Activated CD4-positive, CD25-positive, alpha-beta regulatory T cell treated with anti-CD3 and anti-CD28 coated beads, Interleukin-2, amount 50 U/mL, for 72 hours (primary cell): ENCODE data around the gene ITSN1.
"Not testable (repeated sequence)": the region's sequence is repeated elsewhere in the genome, so short reads cannot be mapped to it uniquely, and the experiment has no call there.

Experiments
- DNase-seq: peaks from one replicate; pipeline ENCODE4 v3.0.0; 2021

Gene ITSN1

DNA sequence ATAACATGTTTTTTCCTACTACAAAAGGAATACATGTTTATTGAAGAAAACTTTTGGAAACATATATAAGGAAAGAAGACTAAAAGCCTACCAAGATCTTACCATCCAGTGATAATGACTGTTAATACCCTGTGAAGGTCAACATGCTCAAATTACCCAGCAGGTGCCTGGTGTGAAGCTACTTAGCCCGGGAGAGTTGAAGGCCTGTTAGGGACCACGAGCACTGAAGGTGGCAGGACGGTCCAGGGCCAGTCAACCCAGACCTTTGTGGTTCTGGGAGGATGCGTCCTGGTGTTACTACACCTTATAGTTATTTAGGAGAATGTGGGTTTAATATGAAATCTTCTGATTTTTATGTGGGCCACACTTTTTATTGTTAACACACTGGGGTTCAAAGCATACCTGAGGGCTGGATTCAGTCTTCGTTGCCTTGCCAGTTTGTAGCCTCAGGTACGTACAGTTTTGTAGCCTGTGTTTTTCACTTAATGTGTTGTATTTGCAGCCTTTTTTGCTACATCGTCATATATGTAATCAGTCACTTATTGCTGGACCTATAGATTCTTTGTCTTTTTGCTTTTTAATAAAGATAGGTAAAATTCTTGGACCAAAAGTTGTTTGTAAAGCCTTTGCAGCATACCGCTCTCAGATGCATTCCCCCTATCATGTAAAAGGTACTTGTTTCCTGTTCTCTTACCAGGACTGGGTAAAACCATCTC, 9.8 kb downstream of the ITSN1 start:
- no peak for DNase-seq

DNA sequence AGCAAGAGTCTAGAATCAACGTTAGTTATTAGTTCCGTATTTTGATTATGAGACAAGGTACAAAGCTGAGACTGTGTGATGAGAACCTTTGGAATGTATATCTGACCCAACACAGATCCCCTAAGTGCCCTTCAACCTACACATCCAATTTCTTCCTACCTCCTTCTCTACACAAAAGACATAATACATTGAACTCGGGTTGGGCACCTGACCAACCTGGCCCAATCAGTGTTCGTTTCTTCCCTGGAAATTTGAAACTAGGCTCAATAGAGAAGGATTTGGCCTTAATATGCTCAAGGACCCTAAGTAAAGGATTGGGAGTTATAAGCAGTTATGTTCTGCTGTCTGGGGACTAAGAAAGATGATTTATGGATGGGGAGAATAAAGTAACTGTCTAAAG, 12.1 kb downstream of the ITSN1 start:
- no peak for DNase-seq

DNA sequence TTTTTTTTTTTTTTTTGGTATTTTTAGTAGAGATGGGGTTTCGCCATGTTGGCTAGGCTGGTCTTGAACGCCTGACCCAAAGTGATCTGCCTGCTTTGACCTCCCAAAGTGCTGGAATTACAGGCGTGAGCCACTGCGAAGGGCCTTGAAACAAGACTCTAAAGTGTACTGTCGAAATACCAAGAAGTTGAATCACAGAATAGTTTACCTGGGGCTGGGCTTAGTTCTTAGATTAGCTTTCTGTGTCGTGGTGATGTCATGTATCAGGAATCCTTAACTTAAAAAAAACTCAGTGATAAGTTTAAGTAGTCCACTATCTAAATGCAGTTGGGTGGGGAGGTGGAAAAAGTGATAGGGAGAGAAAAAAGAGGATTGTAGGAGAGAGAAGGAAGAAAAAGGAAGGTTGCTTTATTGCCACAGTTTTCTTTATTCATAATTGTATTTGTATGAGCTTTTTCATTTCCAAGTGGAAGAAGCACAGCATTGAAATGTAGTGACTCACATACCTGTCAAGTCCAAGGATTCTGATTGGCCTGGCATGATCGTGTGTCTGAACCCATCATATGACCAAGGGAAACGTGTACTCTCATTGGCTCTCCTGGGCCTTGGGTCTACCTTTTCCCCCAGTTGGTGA, 13.4 kb downstream of the ITSN1 start:
- DNase-seq = no peak

GRCh38 chr21:33657124-33657820, 15.0 kb downstream of the ITSN1 start:
- no peak for DNase-seq

DNA sequence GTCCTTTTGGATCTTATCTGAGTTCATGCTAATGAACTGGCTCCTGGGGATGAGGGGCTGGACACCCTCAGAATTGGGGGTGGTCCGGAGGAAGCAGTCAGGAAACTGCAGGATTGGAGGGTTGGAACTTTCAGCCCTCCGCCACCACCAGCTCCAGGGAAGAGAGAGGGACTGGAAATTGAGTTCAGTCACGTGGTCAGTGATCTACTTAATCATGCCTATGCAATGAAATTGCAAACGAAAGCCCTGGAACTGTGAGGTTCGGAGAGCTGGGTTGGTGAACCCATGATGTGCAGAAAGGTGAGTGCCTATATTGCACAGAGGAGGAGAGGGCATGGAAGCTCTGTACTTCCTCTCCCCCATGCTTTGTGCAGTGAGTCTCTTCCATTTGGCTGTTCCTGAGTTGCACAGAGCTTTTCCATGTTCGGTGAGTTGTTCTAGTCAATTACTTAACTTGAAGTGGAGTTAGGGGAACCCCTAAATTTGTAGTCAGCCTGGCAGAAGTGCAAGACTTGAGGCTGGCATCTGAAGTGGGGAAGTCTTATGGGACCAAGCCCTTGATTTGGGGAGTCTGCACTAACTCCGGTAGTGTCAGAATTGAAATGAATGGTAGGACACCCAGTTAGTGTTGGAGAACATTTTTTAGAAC, 16.7 kb downstream of the ITSN1 start:
- no peak for DNase-seq

- DNase-seq = no peak
Observed at GRCh38 chr21:33659568-33659949, 17.3 kb downstream of the ITSN1 start.

- DNase-seq = no peak
Observed at GRCh38 chr21:33660406-33660805, 18.1 kb downstream of the ITSN1 start.

DNA sequence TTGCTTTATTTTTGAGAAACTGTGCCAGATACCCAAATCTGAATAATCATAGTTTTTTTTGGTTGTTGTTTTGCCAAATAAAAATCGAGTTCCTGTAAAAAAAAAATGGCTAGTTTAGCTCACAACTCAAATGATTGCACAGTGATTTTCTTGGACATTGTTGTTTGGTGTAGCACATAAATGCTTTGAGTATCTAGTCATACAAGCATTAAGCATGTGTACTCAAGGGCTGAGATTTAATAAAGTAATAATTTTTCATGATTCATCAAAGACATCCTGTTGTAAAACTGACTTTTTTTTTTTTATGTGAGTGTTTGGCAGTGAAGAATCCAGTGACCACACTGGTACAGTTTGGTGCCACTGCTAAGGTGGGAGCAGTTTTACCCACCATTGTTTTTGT, 18.8 kb downstream of the ITSN1 start:
- no peak for DNase-seq

DNA sequence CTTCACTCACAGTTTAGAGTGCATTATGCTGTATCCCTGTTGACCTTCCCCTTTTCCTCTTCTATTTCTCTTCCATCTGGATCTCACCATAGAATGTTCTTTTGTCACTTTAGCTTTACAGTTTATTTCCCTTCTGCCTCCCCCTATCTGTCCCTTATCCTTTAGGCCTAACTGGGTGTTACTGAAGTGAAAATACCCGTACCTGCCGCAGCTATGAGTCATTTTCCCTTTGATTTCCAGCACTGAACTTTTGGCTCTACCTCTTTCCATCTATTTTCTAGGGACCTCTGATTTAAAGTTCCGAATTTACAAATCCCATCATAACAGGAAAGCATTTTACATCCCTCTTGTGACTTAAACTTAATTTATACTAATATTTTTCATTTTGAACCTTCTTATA, 19.7 kb downstream of the ITSN1 start:
- DNase-seq = no peak

- no peak for DNase-seq
Observed at GRCh38 chr21:33663241-33663640, 20.9 kb downstream of the ITSN1 start.

DNA sequence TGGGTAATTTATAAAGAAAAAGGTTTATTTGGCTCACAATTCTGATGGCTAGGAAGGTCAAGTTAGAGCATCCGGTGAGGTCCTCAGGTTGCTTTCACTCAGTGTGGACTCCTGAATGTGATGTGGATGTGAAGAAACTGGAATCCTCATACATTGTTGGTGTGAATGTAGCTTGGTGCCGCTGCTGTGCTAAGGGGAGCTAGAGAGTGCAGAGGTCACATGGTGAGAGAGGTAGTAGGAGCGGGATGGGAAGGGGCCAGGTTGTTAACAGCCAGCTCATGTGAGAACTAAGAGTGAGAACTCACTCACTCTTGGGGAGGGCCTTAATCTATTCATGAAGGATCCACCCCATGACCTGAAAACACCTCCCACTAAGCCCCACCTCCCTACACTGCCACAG, 21.8 kb downstream of the ITSN1 start:
- DNase-seq = no peak

GRCh38 chr21:33666153-33666552, 23.9 kb downstream of the ITSN1 start:
- DNase-seq = no peak

GRCh38 chr21:33667636-33668035, 25.3 kb downstream of the ITSN1 start:
- no peak for DNase-seq

DNA sequence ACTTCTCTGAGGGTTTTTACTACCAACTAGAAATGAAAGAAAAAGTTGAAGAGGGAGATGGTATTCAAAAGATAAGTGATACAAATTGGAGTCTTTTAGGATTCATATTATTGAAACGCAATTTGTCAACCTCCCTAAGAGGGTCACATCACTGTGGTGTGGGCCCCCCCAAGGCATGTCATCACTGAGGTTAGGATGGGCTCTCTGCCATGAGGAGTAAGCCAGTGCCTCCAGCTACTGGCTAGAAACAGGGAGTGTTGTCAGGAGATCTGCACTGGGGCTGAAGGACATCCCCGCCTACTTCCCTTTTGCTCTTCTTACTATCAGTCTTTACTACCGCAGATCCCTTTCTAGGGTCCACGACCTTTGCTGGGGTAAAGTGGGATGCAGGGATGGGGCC, 25.9 kb downstream of the ITSN1 start:
- no peak for DNase-seq

GRCh38 chr21:33668620-33669019, 26.3 kb downstream of the ITSN1 start:
- DNase-seq = no peak

DNA sequence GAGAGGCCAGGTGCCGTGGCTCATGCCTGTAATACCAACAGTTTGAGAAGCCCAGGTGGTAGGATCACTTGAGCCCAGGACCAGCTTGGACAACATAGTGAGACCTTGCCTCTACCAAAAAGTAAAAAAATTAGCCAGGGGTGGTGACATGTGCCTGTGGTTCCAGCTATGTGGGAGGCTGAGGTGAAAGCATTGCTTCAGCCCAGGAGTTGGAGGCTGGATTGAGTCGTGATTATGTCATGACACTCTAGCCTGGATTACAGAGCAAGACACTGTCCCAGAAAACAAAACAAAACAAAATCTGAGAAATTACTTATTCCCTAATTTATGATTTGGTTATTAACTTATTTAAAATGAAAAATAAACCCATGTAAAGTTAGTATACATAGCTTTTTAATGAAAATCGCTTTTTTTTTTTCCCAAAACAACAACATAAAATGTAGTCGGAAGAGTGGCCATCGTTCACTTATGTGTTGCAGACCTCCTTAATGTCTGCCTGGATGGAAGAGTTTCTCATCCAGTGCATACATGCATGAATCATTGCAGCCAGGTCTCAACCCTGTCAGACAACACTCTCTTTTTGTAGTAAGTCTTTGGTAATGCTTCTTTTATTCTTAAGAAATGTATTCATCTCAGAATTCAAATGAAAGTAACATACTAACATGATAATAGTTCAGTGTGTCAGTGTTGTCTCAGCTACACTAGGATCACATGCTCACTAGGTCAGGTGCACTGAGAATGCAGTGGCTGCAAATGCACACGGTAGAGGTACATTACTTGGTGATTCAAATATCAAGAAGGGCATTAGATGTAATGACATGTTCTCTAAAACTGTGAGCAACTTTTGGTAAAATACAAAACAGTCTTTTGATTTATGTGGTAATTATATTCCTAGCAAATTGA, 28.0 kb downstream of the ITSN1 start:
- no peak for DNase-seq

DNA sequence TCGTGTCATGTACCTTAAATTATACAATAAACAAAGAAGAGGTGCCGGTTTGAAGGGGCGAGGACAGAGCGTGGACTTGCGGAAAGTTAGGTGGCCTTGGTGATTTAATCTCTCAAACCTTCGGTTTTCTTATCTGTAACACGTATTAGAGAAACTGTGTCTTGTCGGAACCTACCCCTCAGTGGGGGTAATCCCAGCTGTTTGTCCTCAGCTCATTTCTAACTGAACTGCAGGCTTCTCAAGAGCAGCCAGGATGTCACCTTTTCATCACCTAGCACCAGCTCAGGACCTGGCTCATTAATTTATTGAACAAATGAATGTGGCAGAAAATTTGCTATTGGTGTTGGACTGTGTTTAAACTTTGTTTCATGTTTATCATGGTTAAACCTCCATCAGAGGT, 31.2 kb downstream of the ITSN1 start:
- DNase-seq = no peak

DNA sequence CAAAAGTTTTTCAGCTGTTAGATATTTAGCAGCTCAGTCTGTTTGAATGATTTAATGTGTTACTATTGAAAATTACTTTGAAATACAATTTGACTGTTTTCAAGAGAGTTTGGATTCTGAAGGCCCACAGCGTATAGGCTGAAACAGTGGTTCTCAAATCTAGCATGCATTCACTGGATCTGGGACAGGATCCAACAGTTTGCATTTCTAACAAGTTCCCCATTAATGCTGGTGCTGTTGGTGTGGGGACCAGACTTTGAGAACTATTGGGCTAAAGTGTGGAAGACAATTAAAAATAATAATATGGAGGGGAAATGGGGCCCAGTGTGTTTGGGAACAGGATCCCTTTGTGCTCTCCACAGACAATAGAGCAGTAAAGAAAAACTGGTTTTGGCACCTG, 31.9 kb downstream of the ITSN1 start:
- DNase-seq = no peak

DNA sequence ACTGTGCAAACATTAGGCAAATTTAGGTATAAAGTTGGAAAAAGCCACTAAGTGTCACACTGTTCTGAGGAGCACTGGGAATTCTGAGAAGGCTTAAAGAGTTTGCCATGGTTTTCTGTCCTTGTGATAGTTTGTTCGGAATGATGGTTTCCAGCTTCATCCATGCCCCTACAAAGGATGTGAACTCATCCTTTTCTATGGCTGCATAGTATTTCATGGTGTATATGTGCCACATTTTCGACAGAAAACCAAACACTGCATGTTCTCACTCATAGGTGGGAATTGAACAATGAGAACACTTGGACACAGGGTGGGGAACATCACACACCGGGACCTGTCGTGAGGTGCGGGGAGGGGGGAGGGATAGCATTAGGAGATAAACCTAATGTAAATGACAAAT, 34.4 kb downstream of the ITSN1 start:
- DNase-seq = not testable (repeated sequence)

- no peak for DNase-seq
Observed at GRCh38 chr21:33677450-33677849, 35.1 kb downstream of the ITSN1 start.

DNA sequence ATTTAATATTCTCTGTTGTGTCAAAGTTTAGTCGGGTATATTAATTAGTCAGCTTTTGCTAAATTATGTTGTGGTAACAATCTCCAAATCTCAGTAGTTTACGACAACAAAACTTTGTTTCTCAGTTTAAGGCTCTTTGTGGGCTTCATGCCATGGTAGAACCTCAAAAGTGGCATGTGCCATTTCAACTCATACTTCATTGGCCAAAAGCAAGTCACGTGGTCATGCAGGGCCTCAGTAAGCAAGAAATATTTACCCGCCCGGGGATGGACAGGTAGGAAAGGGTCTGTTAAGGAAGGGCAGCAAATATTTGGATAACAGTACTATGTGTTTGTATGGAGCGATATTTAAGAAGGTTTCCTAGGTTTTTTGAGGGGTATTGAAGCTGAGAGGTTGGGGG, 38.6 kb downstream of the ITSN1 start:
- DNase-seq = no peak

- no peak for DNase-seq
Observed at GRCh38 chr21:33682992-33683627, 40.8 kb downstream of the ITSN1 start.
